Hematopoietic multipotent progenitor cell treated with erythropoietin and hydrocortisone succinate and interleukin-3 and kit ligand, for 17 days (in vitro differentiated cells): ENCODE data around the gene PAPPA2.
"Not testable (repeated sequence)": the region's sequence is repeated elsewhere in the genome, so short reads cannot be mapped to it uniquely, and the experiment has no call there.

Experiments used
- DNase-seq: peaks from one replicate; pipeline ENCODE4 v3.0.0-alpha.2; 2015; ENCODE audit warnings: low spot score

Gene PAPPA2

GRCh38 chr1:176604461-176604860, 141.5 kb downstream of the PAPPA2 start:
- DNase-seq: no peak

GRCh38 chr1:176605176-176605575, 142.2 kb downstream of the PAPPA2 start:
- no peak for DNase-seq

GRCh38 chr1:176609556-176610408, 146.8 kb downstream of the PAPPA2 start:
- DNase-seq: no peak

- DNase-seq: no peak
These were observed 149.8 kb downstream of the PAPPA2 start for GRCh38 chr1:176612791-176613190.

- DNase-seq: no peak
These were observed 154.9 kb downstream of the PAPPA2 start for GRCh38 chr1:176617881-176618280.

- no peak for DNase-seq
These were observed 156.3 kb downstream of the PAPPA2 start for GRCh38 chr1:176619261-176619660.

- no peak for DNase-seq
These were observed 162.4 kb downstream of the PAPPA2 start for GRCh38 chr1:176625365-176625764.

GRCh38 chr1:176626572-176627061, 163.6 kb downstream of the PAPPA2 start:
- DNase-seq: no peak

- DNase-seq: no peak
These were observed 165.8 kb downstream of the PAPPA2 start for GRCh38 chr1:176628775-176629174.

- DNase-seq: not testable (repeated sequence)
These were observed 171.8 kb downstream of the PAPPA2 start for GRCh38 chr1:176634733-176635132.

GRCh38 chr1:176638713-176639526, 175.9 kb downstream of the PAPPA2 start:
- DNase-seq: no peak

GRCh38 chr1:176643536-176643935, 180.6 kb downstream of the PAPPA2 start:
- no peak for DNase-seq

- no peak for DNase-seq
These were observed 185.6 kb downstream of the PAPPA2 start for GRCh38 chr1:176648556-176648955.

GRCh38 chr1:176656257-176656995, 193.5 kb downstream of the PAPPA2 start:
- DNase-seq: no peak

- DNase-seq: no peak
These were observed 206.8 kb downstream of the PAPPA2 start for GRCh38 chr1:176669782-176670181.

- no peak for DNase-seq
These were observed 207.9 kb downstream of the PAPPA2 start for GRCh38 chr1:176670853-176671252.

GRCh38 chr1:176682830-176683535, 220.0 kb downstream of the PAPPA2 start:
- DNase-seq: no peak

- DNase-seq: peak; percentile 10
These were observed 228.6 kb downstream of the PAPPA2 start for GRCh38 chr1:176691251-176692228.

GRCh38 chr1:176692431-176692830, 229.5 kb downstream of the PAPPA2 start:
- no peak for DNase-seq

GRCh38 chr1:176692988-176693696, 230.2 kb downstream of the PAPPA2 start:
- no peak for DNase-seq
